ENCODE measurements around the gene ACVRL1.

Gene ACVRL1

DNA sequence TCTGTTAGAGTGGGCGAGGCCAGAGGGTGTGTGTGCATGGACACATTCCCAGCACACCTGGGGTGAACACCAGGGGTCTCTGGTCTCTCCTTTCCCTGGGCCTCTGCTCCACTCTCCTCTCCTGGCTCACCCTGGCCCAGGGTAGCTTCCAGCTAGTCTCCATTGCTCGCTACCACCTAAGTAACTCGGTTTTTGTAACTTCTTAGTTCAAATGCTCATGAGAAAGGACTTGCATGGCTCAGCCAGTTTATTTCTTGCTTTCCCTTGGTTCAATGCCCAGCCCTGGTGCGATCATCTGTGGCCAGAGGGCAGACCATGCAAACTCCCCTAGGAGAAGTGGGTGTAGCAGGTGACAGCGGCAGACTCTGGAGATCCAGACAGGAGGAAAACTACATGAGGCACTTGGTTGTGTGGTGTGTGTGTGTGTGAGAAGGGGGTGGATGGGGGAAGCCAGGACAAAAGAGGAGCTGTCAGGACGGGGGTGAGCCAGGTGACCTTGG is 35.2 kb downstream of the ACVRL1 start:
- DNase-seq (ENCODE audit: low read depth), result no peak

DNA sequence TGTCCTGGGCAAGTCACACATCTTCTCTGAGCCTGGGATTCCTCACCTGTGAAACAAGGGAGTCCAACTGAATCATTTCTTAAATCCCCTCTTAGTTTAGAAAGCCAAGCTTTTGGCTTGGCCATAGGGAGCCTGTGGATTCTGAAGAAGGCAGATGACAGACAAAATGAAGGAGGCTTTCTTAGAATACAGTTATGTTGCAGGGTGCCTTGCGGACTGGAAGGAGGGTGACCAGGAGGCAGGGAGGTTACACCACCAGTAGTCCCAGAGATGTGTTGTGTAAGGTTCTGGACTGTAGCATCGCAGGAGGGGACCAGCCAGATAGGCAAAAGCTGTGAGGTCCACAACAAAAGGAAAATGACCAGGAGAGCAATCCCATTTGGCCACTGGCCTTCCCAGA is 36.0 kb downstream of the ACVRL1 start:
- no peak for DNase-seq (ENCODE audit: low read depth)

DNA sequence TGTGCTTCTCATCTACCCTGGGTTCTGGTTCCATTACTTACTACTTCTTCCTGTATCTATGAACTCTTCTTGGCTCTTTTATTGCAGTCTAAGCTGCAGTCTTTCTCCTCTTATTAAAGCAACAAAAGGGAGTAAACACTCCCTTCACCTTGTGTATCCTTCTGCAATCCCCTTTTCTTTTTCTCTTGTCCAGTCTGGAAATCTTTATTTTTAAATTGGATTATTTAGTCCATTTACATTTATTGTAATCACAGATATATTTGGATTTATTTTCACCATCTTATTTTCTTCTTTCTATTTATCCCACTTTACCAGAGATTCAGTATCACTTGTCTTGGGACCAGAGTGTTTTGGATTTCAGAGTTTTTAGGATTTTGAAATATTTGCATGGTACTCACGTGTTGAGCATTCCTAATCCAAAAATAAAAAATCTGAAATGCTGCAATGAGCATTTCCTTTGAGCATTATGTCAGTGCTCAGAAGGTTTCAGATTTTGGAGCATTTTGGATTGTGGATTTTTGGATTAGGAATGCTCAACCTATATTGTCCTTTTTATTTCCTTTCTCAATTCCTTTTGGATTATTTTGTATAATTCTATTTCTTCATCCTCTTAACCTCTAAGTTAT is 37.4 kb downstream of the ACVRL1 start:
- no peak for DNase-seq (ENCODE audit: low read depth)

DNA sequence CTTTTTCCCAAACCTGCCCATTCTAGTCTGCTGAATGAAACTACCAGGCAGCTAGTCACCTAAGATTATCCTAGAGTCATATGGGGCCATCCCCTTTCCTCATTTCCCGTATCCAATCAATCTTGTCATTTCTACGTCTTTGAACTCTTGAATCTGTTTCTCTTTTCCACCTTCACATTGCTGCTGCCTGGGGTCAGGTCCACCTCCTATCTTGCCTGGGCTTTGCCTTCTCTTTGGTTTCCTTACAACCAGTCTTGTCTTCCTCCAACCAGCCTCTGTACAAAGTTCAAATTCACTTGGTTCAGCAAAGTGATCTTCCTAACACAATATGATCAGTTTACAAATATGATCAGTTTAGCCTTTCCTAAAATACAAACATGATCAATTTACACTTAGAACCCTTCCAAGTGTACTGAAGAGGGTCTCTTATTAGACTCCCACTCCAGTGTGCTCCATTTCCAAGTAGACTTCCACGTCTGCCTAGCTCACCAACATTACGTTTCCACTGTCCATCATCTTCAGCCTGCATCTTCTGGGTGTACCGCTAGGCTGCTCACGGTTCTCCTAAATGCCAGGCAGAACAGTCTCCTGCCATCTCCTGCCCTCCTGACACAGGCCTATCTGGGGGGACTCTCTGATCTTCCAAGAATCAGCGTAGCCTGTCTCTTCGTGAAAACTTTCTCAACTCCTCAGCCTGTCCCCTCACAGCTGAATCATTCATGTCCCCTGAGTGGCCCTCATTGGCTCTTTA is 40.1 kb downstream of the ACVRL1 start:
- no peak for DNase-seq (ENCODE audit: low read depth)

DNA sequence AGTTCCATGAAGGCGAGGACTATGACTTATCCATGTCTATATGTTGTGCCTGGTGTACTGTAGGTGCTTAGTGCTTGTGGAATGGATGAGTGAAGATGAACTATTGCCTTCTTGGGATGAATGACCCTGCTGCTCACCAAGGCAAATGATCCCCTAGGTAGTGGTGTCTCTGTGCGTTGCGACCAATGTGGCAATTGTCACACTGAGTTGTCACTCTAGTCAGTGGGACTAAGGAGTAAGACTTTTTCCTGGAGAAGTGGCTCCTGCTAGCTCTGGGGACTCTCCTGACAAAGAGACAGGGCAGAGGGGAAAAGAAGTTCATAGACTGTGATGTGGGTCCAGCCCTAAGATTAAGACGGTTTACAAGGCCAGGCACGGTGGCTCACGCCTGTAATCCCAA is 40.8 kb downstream of the ACVRL1 start:
- no peak for DNase-seq (ENCODE audit: low read depth)

DNA sequence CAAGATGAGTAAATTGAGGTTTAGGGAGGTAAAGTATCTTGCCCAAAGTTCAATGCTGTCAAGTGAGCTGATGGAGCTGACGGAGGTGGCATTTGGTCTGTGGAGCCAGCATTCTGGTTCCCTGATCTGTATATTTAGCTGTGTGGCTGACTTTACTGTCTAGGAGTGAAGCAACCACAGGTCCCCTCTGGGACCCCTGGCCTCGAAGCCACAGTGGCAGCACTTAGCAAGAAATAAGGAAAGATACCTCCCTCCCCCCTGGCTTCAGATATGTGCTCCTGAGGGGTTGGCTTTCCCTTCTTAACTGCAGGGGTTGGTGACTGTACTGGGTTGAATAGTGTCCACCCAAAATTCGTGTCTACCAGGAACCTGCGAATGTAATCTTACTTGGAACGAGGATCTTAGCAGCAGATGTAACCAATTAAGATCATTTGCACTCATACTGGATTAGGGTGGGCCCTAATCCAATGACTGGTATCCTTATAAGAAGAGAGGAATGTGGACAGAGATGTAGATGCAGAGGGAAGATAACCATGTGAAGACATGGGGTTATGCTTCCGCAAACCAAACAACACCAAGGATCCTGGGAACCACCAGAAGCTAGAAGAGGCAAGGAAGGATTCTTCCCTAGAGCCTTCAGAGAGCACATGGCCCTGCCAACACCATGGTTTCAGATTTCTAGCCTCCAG is 42.2 kb downstream of the ACVRL1 start:
- no peak for DNase-seq (ENCODE audit: low read depth)

DNA sequence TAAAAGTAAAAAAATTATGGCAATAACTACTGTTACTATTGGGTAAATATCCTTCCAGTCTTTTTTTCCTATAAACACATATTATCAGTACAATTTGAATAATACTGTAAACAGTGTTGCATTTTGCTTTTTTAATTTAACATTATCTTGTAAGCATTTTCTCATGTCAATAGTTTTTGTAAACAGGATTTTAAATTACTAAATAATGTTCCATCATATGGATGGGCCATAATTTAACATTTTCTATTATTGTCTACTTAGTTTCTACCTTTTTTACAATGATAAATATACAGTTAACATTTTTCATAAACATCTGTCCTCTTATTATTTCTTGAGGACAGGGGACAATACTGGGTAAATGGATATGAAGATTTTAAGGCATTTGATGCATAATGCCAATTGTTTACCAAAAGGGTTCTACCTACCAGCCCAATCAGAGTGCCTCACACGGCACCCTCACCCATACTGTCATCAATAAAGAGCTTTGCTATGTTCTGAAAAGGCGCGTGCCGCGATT is 43.4 kb downstream of the ACVRL1 start:
- no peak for DNase-seq (ENCODE audit: low read depth)

DNA sequence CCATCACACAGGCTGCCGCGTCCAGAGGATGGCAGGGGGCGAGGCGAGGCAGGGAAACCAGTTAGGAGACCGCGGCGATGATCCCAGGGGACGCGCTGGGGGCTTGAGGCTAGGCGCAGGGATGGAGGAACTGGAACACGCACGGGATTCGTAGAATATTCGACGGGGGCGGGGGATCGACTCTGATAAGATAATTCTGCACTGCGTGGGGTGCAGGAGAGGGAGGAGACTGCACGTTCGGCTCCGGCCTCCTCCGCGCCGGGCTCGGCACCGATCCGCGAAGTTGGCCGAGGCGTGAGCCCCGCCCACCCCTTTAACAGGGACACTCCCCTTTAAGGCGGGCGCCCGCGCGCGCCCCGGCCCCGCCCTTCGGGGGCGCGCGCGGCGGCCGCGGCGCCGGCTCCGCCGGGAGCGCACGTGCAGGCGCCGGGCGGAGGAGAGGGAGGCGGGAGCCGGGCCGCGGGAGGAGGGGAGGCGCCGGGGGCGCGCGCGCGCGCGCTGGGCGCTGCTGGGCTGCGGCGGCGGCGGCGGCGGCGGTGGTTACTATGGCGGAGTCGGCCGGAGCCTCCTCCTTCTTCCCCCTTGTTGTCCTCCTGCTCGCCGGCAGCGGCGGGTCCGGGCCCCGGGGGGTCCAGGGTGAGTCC is 44.0 kb downstream of the ACVRL1 start, which contains the start of gene ACVR1B:
ACVR1B (plus strand) TSS at position 501 of the 644 bp plus-strand sequence; CDS start at position 546, 45 bp downstream.
- peak; percentile 91 for DNase-seq (ENCODE audit: low read depth)

DNA sequence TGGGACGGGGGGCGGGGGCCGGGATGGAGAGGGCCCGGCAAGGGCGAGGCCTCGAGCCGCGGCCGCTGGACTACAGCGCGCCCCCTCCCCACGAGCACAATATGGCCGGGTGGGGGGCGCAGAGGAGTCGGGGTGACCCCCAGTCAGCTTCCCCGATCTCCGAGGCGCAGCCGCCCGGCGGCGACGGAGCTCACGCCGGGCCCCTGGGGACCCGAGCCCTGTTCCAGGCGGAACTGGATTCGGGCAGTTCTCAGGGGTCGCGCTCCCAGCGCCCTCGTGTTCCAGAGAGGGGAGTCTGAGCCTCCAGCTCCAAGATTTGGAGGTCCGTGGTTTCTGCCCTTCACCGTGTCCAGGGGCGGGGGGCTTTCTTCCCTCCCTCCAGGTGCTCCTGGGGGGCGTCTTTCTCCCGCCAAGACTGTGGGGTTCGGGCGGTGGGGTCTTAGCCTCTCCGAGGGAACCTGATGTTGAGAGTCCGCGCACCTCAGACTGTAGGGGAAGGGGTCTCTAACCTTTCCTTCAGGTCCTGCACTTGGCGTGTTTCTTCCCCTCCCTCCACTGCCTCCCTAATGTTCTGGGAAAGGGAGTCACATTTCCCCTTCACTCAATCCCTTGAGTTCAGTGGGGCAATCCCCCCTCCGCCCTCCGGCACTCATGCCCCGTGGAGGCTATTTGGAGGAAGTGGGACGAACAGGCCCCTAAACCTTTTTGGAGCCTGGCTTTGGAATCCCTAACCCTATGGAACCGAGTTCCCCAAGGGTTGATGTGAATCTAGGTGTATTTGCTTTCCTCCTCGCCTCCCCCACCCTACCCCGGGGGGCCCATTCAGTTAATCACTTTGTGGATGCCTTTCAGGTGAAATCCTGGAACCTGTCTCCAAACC is 44.8 kb downstream of the ACVRL1 start:
- no peak for DNase-seq (ENCODE audit: low read depth)

DNA sequence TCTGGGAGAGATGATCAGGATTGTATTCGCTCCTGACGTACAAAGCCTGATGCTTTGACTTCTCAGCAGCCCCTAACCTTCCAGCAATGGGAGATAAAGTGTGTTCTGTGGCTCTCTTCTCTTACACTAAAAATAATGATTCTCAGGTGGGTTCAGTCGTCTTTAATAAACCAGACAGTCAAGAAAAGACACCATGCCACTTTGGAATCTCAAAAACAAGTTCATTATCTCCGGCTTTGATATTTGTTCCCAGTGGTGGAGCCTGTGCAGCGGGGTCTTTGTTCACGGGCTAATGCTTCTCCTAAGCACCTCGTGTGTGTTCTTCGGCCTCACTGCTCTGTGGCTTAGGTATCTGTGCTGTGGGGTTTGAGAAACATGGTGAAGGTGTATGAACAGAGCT is 45.8 kb downstream of the ACVRL1 start:
- DNase-seq (ENCODE audit: low read depth), result no peak

DNA sequence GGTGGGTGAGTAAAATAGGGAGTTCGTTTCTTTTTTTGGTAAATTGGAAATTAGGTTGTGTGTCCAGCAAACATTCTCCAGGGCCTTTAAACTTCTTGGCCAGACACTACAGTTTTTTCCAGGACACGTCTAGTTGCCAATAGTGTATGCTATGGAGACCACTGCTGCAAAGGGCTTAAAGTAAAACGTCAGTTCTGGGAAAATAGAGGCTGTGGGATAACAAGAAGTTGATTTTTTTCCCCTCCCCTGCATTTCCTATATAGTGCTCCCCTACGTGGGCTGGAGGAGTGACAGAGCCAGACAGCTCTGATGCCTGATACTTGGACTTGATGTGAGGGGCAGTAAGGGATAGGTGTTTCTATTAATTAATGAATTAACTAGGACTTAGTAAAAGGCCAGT is 46.6 kb downstream of the ACVRL1 start:
- DNase-seq (ENCODE audit: low read depth), result no peak

DNA sequence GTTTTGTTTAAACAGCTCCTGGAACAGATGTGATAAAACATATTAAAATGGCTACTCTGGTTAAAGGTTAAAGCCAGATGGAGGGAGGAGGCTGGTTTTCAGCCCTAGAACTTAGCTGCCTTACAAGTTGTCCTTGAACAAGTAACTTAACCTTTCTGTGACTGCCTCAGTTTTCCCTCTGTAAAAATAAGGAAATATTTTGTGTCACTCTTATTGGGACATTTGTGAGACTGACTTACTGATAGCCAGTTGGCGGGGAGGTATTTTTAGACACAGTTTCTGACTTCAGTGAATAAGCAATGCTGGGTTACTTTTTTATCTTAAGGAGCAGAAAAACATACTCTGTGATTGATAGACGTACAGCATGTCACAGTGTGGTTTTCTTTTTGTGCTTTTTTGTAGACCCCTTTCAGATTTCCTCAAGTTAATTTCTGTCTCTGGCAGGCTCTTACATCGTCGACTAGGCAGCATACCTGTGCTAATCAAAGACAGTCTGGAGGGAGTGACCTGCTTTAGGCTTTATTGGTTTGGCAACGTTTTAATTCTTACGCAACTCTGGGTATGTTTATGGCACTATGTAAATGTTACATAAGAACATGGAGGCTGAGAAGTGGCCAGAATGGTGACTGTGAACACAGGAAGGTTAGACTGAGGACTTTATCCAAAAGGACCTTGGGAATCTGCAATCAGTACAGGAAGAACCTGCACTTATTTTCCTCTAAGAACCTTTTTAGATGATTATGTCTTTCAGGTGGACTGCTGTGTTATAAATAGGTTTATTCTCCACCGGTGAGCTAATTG is 47.5 kb downstream of the ACVRL1 start:
- DNase-seq (ENCODE audit: low read depth), result peak; percentile 52

DNA sequence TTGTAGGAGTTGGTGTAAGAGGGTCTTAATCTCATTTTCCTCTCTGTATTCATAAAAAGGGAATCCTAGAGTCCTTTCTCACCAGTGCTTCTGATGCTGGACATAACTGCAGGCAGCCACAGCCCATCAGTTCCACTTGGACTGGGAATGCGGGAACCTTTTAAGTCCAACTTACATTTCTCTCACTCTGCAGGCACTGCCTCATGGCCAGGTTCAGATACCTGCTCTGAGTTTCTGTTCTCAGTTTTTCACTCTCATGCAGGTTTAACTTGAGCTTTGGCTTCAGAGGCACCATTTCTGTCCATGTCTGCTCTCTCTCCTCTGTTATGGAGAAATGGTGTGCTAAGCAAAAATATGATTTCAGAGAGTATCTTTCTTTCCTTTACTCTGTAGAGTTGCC is 48.4 kb downstream of the ACVRL1 start:
- DNase-seq (ENCODE audit: low read depth), result no peak

DNA sequence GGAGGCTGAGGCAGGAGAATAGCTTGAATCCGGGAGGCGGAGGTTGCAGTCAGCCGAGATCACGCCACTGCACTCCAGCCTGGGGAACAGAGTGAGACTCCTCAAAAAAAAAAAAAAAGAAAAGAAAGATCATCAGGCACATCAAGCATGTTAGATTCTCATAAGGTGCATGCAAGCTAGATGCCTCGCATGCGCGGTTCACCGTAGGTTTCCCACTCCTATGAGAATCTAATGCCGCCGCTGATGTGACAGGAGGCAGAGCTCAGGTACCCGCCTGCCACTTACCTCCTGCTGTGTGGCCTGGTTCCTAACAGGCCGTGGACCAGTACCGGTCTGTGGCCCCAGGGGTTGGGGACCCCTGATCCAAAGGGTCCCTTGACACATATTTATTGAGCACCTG is 51.2 kb downstream of the ACVRL1 start:
- DNase-seq (ENCODE audit: low read depth), result no peak

DNA sequence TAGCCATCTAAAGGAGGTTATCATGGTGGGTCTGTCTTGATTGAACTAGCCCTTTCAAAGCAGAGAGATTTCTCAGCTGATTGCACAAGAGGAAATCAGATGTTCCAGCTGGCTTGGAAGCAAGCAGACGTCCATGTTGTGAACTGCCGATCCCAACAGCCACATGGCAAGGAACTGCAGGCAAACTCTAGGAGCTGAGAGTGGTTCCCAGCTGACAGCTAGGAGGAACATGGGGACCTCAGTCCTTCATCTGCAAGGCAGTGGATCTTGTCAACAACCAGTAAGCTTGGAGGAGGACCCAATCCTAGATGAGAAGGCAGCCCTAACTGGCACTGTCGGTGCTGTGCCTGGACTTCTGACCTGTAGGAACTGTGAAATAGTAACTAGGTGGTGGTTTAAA is 51.9 kb downstream of the ACVRL1 start:
- DNase-seq (ENCODE audit: low read depth), result peak; percentile 58

DNA sequence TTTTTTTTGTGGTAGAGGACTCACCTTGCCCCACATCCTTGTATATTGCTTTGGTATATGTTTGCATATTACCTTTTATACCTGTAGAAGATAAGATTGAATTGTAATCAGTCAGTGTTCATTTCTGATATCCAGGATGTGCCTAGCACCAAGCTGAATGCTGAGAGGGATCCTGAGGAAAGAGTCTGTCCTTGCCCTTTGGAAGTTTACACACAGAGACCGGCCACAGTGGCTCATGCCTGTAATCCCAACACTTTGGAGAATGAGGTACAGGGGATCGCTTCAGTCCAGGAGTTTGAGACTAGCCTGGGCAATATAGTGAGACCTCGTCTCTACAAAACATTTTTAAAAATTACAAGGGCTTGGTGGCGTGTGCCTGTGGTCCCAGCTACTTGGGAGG is 52.6 kb downstream of the ACVRL1 start:
- no peak for DNase-seq (ENCODE audit: low read depth)

DNA sequence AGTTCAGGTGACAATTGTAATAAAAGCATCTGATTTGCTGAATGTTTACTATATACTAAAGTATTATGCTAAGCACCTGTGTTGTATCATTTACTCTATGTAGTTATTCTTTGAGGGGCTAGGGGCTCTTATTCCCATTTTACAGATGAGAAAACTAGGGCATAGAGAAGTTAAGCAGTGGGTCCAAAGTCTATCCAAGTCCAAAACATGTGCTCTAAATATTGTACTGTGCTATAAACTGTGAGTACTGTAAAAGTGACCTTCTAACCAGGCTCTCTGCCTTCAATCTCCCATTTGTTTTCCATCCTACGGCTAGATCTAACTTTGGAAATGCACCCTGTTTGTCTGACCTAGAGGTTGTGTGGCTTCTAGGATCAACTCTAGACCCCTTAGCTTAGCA is 53.2 kb downstream of the ACVRL1 start:
- no peak for DNase-seq (ENCODE audit: low read depth)

DNA sequence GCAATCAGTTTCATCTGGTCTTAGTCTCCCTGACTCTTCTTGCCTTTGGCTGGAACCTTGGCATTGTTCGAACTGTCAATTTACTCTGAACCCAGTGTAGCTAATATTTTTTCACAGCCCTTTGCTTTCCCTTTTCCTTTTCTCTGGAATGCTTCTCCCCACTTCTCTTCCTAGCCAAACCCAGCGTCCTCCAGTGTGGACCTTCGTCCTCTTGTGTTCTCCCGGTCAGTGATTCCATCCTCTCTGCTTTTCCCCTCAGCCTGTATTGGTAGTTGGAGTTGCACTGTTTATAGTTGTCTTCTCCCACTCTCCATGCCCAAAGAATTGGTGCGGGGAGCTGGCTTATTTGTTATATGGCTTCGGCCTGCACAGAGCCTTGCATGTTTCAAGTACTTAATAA is 53.6 kb downstream of the ACVRL1 start:
- DNase-seq (ENCODE audit: low read depth), result no peak

DNA sequence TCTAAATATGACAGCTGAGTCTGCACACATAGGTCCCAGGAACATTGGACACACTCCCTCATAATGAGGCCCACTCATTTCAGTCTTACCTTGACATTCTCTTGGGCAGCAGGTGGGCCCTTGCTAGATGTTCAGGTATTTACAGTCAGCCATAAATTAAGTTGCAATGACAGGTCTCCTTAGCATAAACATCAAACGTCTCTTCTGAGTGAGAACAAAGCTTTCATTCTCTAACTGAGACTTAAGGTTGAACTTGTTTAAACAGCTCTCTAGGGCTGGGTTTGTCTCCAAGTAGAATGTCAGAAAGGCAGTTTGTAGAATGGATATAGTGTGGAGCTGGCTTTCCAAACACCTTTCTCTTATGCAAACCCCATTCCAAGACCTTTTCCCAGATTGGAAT is 54.5 kb downstream of the ACVRL1 start:
- no peak for DNase-seq (ENCODE audit: low read depth)

DNA sequence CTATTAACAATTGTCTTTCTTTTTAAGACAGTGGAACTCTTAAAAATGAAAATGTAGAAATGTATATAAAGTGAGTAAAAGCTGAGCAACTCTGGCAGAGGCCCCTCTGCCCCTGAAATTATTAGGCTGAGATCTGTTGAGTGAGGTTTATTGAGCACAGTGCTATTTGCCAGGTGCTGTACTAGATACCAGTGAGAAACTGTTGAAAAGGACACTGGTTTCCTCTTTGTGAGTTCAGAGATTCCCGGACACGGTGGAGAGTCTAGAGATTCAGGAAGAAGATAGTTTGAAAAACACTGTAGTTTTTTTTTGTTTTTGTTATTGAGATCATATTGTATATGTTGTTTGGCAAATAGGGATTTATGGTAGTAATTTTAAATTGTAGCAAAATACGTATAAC is 55.4 kb downstream of the ACVRL1 start:
- no peak for DNase-seq (ENCODE audit: low read depth)

DNA sequence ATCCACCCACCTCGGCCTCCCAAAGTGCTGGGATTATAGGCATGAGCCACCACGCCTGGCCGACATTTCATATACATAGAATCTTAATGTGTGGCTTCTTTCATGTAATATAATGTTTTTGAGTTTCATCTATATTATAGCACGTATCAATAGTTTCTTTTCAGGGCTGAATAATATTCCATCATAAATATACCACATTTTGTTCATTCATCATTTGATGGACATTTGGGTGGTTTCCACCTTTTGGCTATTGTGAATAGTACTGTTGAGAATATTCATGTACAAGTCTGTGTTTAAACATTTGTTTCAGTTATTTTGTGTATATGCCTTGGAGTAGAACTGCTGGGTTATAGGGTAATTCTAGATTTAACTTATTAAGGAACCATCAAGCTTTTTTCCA is 56.2 kb downstream of the ACVRL1 start:
- DNase-seq (ENCODE audit: low read depth), result no peak
